Mammary epithelial cell (primary cell): Measurements from ENCODE around the gene TPBGL.

Experiments used
- CTCF ChIP-seq, 2 donors: IDR thresholded peaks in 1 of 2; conservative IDR thresholded peaks in 1 of 2; 2 replicates each; pipeline ENCODE4 v1.5.1; 2011 to 2012; ENCODE audit warnings: inconsistent platforms in 2 of 2, low read length in 2 of 2, mild to moderate bottlenecking in 2 of 2, control low read depth in 1 of 2, low read depth in 1 of 2; ENCODE audit not compliant: insufficient read depth in 1 of 2; ENCODE audit errors: extremely low read depth in 1 of 2
- EZH2 ChIP-seq: IDR thresholded peaks from 2 replicates; pipeline ENCODE4 v1.6.1; 2012; ENCODE audit warnings: low read length, inconsistent platforms, borderline replicate concordance

DNA sequence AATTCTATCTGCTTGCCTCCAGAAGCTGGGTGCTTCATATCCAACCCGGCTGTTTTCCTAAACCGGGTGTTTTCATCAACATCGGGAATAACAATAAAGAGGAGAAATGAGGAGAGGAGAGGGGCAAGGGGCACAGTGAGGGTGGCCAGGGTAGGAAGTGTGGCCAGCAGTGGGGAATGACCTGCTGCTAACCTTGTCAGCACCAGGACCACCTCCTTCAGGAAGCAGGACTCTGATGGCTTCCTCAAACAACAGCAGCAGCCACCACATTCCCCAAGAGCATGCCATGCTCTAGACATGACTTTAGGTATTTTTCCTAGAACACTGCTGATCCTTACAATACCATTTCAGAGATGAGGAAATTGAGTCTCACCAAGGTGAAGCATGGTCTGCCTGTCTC lies 52.4 kb downstream of the TPBGL start:
- no peak for TF ChIP-seq CTCF (conservative IDR thresholded peaks at IDR 0.05 in 1 of 2, IDR thresholded peaks at IDR 0.05 in 1 of 2; ENCODE audit: extremely low read depth in 1 of 2, insufficient read depth in 1 of 2, low read depth in 1 of 2, low read length in 2 of 2)
- TF ChIP-seq EZH2 = no peak
